ENCODE results near the gene RALB.
"Not testable (repeated sequence)": the region's sequence is repeated elsewhere in the genome, so short reads cannot be mapped to it uniquely, and the experiment has no call there.

RALB gene

GRCh38 chr2:120224735-120225548, 27.7 kb upstream of the RALB start:
- no peak for DNase-seq

GRCh38 chr2:120225549-120226065, 27.0 kb upstream of the RALB start:
- no peak for DNase-seq

DNA sequence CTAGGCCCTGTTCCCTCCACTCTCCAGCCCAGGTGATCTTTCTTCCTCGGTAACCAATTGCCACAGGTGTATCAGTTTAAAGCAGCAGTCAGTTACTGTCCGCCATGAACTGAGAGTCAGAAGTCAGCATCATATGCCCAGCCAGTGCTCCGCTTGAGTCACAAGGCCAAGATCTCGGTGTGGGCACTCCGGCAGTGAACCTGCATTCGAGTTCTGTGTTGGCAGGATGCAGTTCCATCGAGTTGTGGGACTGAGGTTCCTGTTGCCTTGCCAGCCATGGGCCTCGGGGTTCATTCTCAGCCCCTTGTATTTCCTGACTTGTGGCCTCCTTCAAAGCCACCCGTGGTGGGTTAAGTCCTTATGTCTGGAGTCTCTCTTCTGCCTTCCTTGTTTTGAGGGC, 26.3 kb upstream of the RALB start:
- DNase-seq, result no peak

GRCh38 chr2:120227111-120227991, 25.3 kb upstream of the RALB start:
- no peak for DNase-seq

- DNase-seq, result no peak
Measured at GRCh38 chr2:120228503-120228902, 24.1 kb upstream of the RALB start.

DNA sequence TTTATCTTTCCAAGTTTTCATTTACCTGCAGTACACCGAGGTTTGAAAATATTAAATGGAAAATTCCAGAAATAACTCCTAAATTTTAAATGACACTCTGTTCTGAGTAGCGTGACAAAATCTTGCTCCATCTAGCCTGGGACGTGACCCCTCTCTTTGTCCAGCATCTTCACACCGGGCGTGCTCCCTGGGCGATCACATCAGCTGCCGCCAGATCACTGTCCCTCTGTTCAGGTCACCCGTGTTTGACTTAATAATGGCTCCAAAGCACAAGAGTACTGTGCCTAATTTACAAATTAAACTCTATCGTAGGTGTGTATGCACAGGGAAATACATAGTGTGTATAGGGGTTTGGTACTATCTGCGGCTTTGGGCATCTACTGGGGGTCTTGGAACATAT, 23.3 kb upstream of the RALB start:
- no peak for DNase-seq

GRCh38 chr2:120230515-120231471, 21.9 kb upstream of the RALB start:
- no peak for DNase-seq

DNA sequence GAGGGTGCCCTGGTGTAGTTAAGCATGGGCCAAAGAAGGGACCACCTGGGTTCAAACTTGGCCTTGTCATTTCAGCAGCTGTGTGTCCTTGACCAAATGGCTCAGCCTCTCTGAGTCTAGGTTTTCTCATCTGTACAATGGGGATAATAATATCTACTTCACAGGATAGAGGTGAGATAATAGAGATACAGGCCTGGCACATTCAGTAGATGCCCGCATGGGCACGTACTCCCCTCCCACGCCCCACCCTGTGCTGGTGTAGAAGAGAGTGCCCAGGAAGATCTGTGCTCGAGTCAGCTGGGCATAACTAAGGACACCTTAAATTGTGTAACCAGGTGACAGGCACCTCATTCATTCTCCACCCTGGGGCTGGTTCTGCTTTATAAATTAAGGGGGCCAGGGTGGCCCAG, 21.1 kb upstream of the RALB start:
- no peak for DNase-seq

DNA sequence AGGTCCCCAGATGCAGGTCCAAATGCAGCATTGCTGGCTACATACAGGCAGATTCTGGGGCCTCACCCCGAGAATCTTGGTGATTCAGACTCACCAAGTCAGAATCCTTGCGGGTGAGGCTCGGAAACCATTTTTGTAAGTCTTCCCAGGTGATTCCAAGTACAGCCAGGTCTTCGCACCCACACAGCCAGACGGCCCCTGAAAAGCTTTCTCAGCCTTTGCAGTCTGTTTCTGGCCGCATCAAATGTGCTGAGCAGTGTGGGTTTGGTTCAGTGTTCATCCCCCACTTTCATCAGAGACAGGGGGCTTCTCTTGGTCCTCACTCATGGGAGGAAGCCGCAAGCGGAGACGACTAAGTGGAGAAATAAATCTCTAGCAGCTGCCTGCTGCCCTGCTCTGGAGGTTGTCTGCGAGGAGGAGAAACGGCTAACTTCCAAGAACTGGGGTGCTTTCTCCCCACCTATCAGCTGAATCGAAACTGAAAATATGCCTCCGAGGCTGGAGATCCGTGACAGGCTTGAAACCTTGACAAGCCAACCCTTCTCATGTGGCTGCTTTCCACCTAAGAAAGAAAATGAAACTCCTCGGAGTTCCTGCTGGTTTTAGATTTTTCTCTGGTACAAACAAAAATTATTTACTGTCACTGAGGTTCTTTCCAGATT, 20.5 kb upstream of the RALB start:
- DNase-seq, result peak; percentile 38 to 63 (median 56)

DNA sequence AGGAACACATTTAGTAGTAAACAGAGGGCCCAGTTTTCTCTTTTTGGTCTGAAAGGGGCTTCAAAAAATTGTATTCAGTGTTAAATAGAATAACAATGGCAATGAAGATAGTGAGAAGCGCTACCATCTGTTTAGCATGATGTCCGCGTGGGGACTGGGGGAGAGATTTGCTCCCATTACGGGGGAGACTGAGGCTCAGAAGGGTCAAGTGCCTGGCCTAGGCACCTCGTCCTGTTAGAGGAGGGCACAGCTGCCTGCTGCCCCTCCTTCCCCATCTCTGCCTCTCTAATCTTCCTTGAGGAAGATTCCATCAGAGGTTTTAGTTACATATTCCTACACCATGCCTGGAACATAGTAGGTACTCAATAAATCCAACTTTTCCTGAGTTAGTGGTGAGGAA, 19.4 kb upstream of the RALB start:
- no peak for DNase-seq

GRCh38 chr2:120235158-120235557, 17.5 kb upstream of the RALB start:
- not testable (repeated sequence) for DNase-seq

DNA sequence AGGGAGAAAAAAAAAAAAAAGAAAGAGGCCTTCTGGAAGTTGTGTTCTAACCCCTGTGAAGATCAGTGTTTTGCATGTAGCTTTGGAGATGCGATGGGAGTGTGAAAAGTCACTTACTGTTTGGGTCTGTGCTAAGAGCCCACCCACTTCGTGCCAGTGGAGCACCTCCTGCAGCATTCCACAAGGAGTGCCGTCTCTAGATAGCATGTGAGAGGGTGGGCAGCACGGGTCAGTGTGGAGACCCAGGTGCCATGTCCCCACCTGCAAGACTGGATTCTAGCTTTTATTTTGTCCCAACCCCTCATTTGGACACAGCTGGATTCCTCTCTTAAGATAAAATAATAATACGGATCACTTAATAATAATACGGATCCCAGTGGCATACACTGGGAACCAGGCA, 17.0 kb upstream of the RALB start:
- DNase-seq, result no peak

GRCh38 chr2:120236316-120236715, 16.3 kb upstream of the RALB start:
- DNase-seq, result no peak

DNA sequence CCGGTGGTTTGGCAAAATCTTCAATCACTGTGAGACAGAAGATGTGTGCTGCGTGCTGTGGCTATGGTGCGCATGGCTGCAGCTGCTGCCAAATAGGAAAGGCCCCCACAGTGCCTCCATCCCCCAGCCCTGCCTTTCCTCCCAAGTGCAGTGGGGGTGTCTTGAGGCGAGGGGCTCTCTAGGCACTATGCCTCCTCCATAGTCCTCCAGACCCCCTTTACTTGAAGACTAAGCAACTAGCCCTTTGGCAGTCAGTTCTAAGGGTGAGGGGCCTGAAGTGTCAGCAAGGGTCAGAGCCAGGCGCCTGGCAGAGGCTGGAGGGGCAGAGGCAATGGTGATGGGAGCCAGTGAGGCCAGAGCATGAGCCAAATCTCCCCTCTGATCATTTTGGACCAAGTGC, 15.9 kb upstream of the RALB start:
- no peak for DNase-seq

GRCh38 chr2:120237491-120237902, 15.2 kb upstream of the RALB start:
- peak; percentile 50 to 80 (median 73) for DNase-seq

DNA sequence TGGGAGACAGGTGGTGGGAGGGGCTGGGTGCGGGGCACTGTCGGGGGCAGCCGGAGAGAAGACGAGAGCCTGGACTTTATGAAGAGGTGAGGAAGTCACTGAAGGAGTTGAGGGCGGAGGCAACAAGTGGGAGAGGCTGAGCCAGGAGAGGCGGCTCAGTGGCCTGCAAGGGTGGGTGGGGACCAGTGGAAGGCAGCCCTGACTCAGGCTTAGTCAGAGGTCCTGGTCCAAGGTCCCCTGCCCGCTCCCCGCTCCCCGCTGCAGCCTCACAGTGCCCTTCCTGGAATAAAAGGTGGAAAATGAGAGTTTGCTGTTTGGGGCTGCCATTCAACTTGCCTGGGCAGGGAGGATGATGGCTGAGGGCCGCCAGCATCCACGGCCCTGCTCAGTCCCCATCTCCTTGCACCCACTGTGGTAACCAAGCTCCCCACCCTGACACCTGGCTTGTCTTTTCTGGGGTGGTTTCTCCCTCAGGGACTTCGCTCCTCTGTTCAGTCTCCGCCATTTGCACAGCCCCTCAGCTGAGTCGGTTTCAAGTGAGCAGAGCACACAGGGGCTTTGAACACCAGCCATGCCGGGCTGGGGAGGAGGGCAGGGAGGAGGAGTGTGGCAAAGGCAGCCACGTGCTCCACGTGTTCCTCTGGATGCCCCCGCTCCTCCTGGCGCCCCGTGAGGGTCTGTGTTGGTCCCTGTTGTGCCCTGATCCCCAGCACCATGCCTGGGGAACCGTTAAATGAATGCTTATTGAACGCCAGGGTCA, 13.7 kb upstream of the RALB start:
- peak in 3 of 4 experiments; percentile 36 to 64 (median 44) for DNase-seq

DNA sequence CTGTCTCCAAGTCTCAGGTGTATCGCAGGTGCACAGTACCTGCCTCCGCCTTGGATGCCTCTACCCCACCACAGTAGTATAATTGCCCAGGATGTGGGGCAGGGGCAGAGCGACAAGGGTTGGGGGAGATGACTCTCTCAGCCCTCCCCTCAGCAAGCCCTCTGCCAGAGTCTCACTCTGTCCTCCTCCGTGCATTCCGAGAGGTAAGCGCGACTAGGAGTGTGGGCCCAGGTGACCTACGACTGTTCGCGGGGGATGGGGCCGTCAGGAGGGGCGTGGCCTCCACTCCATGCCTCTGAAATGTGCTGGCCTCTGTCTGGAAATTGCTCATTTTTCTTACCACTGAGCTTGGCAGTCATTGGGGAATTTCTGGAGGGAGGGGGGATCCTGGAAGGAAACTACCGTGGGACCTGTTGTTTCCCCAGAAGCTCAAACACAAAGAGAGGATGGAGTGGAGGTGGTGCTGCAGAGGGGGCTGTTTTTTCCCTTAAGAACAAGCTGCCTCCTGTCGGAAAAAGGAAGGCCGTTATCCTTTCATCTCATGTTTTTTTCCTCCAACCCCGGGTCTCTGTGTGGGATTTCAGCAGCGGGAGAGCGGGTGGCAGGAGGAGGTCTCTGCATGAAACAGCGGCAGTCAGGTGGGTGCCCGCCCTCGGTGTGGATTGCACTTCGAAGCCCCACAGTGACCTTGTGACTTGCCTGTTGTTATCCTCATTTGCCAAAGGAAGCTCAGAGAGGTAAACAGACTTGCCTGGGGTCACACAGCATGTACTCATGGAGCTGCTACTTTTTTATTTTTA, 13.0 kb upstream of the RALB start:
- DNase-seq, result no peak

DNA sequence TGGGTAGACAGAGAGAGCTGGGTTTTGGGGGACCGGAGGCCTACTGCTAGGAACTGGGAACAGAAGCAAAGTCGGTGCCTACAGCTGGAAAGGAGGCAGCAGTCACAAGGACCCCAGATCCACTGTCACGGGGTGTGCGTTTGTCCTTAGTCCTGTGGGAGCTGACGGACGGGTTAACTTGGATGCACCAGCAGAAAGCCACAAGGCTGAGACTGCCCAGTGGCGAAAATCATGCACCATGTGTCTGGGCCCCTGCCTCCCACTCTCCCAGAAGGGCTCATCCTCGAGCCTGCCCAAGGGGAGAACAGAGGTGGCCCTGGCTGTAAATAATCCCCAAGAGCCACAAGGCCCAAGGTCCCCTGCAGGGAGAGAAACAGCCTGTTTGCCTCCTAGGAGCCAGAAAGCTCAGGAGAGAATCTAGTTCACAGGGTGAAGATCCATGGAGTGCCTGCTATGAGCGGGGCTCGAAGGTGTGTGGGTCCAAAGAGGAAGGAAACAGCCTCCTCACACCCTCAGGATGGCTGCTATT, 11.7 kb upstream of the RALB start:
- DNase-seq, result no peak

- peak; percentile 41 to 77 (median 70) for DNase-seq
Measured at GRCh38 chr2:120241684-120242083, 11.0 kb upstream of the RALB start.

DNA sequence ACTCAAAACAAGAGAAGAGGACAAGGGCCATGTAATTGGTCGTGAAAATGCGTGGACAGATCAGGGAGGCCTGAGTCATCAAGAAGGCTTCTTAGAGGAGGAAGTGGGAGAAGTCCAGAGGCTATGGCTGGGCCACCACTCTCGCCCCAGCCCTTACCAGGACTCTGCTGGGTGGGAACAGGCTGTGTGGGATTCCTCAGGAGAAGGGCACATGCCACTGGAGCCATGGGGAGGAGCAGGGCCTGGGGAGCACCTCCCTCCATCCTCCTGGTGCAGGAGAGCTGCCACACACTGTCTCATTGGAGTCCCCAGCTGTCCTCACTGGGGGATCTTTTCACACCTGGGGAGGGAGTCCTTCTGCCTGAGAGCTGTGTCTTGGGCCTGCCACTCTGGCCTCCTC, 9.4 kb upstream of the RALB start:
- DNase-seq, result peak; percentile 53 to 78 (median 76)

Data from suppressor macrophage (primary cell).